Measurements from ENCODE around the gene ATG2A. TPM values are rescaled to one million over a fixed set of nuclear protein-coding genes. Genes with fewer than 3 reads are reported as not detected.

Gene ATG2A
- total and polyA plus RNA-seq, 2 of the 8 experiments (the other 6 are each of a cell fraction or from before 2014, with no cell fraction given), result 12.1 to 22.1 TPM

DNA sequence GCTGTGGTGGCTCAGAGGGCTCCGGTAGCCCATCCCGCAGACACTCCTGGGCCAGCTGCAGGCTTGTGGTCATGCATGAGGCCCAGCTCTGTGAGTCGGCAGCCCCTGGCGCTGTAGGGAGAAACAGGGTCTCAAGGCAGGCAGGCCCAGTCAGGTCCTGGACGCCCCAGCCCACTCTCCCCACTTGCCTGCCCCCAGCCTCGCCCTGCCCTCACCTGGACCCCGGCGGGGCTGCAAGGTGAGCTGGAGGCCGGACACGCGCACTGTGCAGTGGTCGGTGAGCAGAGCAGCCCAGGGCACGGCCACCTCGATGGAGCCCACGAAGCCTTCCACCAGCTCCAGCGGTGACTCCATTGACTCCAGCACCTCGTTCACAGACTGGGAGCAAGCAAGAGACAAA is 2.9 kb downstream of the ATG2A start:
- H3K4me1 ChIP-seq (replicated peaks in 1 of 4; ENCODE audit: control insufficient read depth in 3 of 4, insufficient read depth in 4 of 4, low read length in 3 of 4), result peaks cover 0 to 11% (median 4%) of the 10 kb centered on the region in 4 experiments; a peak in 5 of 7 replicates
- 91% methylated on average over 17 of the region's 17 CpGs; no CpG with 5 or more reads in 1 of the 2 experiments for WGBS, 2 experiments (ENCODE audit: extremely low coverage in 1 of 2, insufficient coverage in 1 of 2, insufficient read length in 1 of 2, insufficient replicate concordance in 2 of 2, low coverage in 1 of 2, low lambda C conversion rate in 2 of 2, missing lambda C conversion rate in 1 of 2)
- no peak overlapping the region for H4K8ac ChIP-seq (ENCODE audit: extremely low read depth, insufficient read depth, low read length)
- H2BK12ac ChIP-seq (ENCODE audit: low read depth, low read length), result no peak overlapping the region
- no peaks in the 10 kb centered on the region for H3K79me2 ChIP-seq (ENCODE audit: control insufficient read depth in 1 of 2, insufficient read depth in 2 of 2, low read length in 2 of 2)
- H2AK5ac ChIP-seq (ENCODE audit: low read depth, low read length), result no peak overlapping the region
- H4K20me1 ChIP-seq (replicated peaks in 1 of 2; ENCODE audit: control insufficient read depth in 1 of 2, insufficient read depth in 2 of 2, low read length in 2 of 2), result peaks cover 2% of the 10 kb centered on the region in 2 experiments
- no peak overlapping the region for H2BK5ac ChIP-seq (ENCODE audit: low read depth, low read length)
- no peak overlapping the region for H4K91ac ChIP-seq (replicated peaks; ENCODE audit: insufficient read length, low read length)
- peaks cover 13% of the 10 kb centered on the region for H3K23me2 ChIP-seq (ENCODE audit: low read depth, low read length)
- H3K79me1 ChIP-seq (ENCODE audit: low read depth, low read length), result 0 out of 2 replicates have a peak, but pooled peaks cover 3% of the 10 kb centered on the region
- H3K27ac ChIP-seq (ENCODE audit: low read depth, low read length), result no peak overlapping the region; the same call in 1 of the 2 replicates
- H2BK20ac ChIP-seq (ENCODE audit: low read length), result no peak overlapping the region
- CTCF ChIA-PET (ENCODE audit: partially characterized antibody), result interaction anchor here (1.1 to 1.5 kb wide), 3 partner anchors 14 to 65 kb away, joined by 4 to 6 read pairs (median 4); no protein-coding TSS in a partner anchor
- H3K14ac ChIP-seq (ENCODE audit: insufficient read length), result no peak overlapping the region
- no peak overlapping the region for H3K4me2 ChIP-seq (ENCODE audit: insufficient read depth in 1 of 2, low read depth in 2 of 2, low read length in 2 of 2)
- FAIRE-seq (no peak), DNase-seq (ENCODE audit: low read depth in 1 of 2, low spot score in 2 of 2) (no peak)
- no peak overlapping the region for H2AFZ ChIP-seq (ENCODE audit: low read length)
- H3K36me3 ChIP-seq (ENCODE audit: control insufficient read depth in 2 of 4, insufficient read depth in 4 of 4, low read length in 3 of 4), result peaks cover 4 to 14% (median 8%) of the 10 kb centered on the region in 4 experiments; a peak in 5 of 8 replicates
- no peak overlapping the region for H3K9ac ChIP-seq (replicated peaks in 1 of 4; ENCODE audit: extremely low read depth in 1 of 4, low read depth in 3 of 4, low read length in 3 of 4)
- POLR2A ChIA-PET (ENCODE audit: partially characterized antibody), result no interaction called here
- no peak overlapping the region for H3K56ac ChIP-seq (replicated peaks; ENCODE audit: insufficient read length, low read depth, low read length)
- no peak overlapping the region for H3K18ac ChIP-seq (ENCODE audit: extremely low read depth, low read length)
- H4K5ac ChIP-seq (ENCODE audit: insufficient read length, low read depth, low read length), result no peak overlapping the region
- no peak overlapping the region for H2BK120ac ChIP-seq (replicated peaks; ENCODE audit: low read depth, low read length)
- H3K9me3 ChIP-seq (ENCODE audit: insufficient read depth in 2 of 2, low read depth in 1 of 2, low read length in 1 of 2), result no peaks in the 10 kb centered on the region
- no peak overlapping the region for H3K23ac ChIP-seq (ENCODE audit: insufficient read length)
- H2BK15ac ChIP-seq (ENCODE audit: low read length), result no peak overlapping the region
- no peak overlapping the region for H3K4ac ChIP-seq (replicated peaks; ENCODE audit: insufficient read length, low read depth, low read length)
- H3K27me3 ChIP-seq (replicated peaks in 1 of 4; ENCODE audit: control insufficient read depth in 3 of 4, extremely low read depth in 1 of 4, insufficient read depth in 3 of 4, low read length in 3 of 4), result no peaks in the 10 kb centered on the region
- no peak overlapping the region for H3K4me3 ChIP-seq (ENCODE audit: extremely low read depth in 1 of 4, insufficient read depth in 2 of 4, low read depth in 3 of 4, low read length in 4 of 4)
- TF ChIP-seq GABPA (IDR thresholded peaks at IDR 0.05; ENCODE audit: borderline replicate concordance, insufficient read depth, low read length) (no peak), CBX5 (IDR thresholded peaks at IDR 0.05; ENCODE audit: low read depth, low read length) (no peak), KDM4A (IDR thresholded peaks at IDR 0.05; ENCODE audit: low read depth, low read length, severe bottlenecking) (no peak), CBX8 (IDR thresholded peaks at IDR 0.05; ENCODE audit: borderline replicate concordance, low read depth, low read length) (no peak), NRF1 (IDR thresholded peaks at IDR 0.05; ENCODE audit: low read depth, low read length) (no peak), USF2 (IDR thresholded peaks at IDR 0.05; ENCODE audit: low read length) (no peak), JUN (IDR thresholded peaks at IDR 0.05; ENCODE audit: low read depth, low read length) (no peak), RBBP5 (IDR thresholded peaks at IDR 0.05; ENCODE audit: borderline replicate concordance, low read depth, low read length) (no peak), RFX5 (IDR thresholded peaks at IDR 0.05; ENCODE audit: borderline replicate concordance, low read depth, low read length) (no peak)
- TF ChIP-seq, protein P1, sequence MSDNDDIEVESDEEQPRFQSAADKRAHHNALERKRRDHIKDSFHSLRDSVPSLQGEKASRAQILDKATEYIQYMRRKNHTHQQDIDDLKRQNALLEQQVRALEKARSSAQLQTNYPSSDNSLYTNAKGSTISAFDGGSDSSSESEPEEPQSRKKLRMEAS (IDR thresholded peaks at IDR 0.05), result no peak
